Measurements from ENCODE around the gene HIVEP3. TPM values are rescaled to one million over a fixed set of nuclear protein-coding genes. Genes with fewer than 3 reads are reported as not detected.

HIVEP3 gene
- total RNA-seq, 1 experiment from 2014 or later: 0.55 TPM

DNA sequence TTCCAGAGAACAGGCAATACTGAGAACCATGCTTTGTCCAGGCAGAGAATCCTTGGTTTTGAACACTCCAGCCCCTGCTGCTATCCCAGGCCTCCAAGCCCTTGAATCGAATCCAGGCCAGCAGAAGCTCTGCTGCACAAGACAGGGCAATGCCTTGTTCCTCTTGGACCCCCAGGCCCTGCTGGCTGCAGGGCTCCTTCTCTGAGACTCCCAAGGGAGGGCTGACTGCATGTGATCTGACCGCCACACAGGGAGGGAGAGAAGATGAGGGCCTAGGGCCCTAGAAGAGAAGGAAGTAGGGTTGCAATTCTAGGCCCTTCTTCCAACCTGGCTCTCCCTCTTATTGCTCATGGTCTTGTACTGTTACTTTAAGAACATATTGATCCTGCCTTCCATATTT lies 273.7 kb downstream of the HIVEP3 start (continued):
- TF ChIP-seq, protein P1, sequence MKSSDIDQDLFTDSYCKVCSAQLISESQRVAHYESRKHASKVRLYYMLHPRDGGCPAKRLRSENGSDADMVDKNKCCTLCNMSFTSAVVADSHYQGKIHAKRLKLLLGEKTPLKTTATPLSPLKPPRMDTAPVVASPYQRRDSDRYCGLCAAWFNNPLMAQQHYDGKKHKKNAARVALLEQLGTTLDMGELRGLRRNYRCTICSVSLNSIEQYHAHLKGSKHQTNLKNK (CRISPR knock-in tag; IDR thresholded peaks at IDR 0.05): no peak
- TF ChIP-seq, protein P2, sequence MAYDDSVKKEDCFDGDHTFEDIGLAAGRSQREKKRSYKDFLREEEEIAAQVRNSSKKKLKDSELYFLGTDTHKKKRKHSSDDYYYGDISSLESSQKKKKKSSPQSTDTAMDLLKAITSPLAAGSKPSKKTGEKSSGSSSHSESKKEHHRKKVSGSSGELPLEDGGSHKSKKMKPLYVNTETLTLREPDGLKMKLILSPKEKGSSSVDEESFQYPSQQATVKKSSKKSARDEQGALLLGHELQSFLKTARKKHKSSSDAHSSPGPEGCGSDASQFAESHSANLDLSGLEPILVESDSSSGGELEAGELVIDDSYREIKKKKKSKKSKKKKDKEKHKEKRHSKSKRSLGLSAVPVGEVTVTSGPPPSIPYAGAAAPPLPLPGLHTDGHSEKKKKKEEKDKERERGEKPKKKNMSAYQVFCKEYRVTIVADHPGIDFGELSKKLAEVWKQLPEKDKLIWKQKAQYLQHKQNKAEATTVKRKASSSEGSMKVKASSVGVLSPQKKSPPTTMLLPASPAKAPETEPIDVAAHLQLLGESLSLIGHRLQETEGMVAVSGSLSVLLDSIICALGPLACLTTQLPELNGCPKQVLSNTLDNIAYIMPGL (CRISPR knock-in tag; IDR thresholded peaks at IDR 0.05): no peak
- TF ChIP-seq, protein P3, sequence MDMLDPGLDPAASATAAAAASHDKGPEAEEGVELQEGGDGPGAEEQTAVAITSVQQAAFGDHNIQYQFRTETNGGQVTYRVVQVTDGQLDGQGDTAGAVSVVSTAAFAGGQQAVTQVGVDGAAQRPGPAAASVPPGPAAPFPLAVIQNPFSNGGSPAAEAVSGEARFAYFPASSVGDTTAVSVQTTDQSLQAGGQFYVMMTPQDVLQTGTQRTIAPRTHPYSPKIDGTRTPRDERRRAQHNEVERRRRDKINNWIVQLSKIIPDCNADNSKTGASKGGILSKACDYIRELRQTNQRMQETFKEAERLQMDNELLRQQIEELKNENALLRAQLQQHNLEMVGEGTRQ (CRISPR knock-in tag; IDR thresholded peaks at IDR 0.05): no peak
- TF ChIP-seq GABPB1 (CRISPR knock-in tag; IDR thresholded peaks at IDR 0.05): no peak
- no peak for TF ChIP-seq ZNF396 (CRISPR knock-in tag; IDR thresholded peaks at IDR 0.05; ENCODE audit: borderline replicate concordance)

DNA sequence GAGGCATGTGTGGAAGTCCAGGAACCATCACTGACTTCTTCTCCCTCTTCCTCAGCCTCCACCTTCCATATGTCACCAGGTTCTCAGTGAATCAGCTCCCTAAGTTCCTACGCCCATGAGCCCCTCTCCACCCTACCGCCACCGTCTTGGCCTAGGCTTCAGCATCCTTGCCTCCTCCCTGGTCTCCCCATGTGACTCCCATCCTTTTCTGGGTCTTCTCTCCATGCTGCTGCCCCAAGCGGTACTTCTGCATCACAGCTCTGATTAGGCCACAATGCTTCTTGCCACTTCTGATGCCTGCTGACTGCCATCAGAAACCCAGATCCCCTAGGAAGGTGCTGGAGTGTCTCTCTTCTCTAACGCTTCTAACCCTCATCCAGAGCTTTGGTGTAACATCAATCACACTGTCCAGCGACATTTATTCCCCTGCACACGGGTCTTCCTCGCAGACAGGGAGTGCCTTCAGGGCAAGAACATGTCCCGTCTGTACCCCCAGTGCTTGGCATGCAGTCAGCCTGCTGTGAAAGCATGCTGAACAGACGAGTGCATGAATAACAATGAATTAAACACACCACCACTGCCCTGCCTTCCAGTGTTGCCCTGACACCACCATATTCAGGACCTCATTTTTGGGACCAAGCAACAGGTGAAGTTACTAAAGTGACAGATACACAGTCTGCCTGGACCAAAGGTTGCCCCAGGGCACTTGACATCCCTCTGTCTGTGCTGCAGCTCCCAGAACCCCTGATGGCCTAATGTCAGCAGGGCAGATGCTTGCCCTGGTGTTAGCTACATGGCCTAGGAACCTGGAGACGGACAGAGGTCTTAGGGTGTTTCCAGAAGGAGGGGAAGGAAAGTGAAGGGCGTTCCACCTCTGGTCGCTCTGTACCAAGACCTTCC lies 275.6 kb downstream of the HIVEP3 start:
- ChIA-PET CTCF (interaction anchor here (0.7 kb wide), 1 partner anchor 23 kb away, joined by 3 read pairs; no protein-coding TSS in a partner anchor), POLR2A (no interaction called here)
- no peaks in the 10 kb centered on the region for H3K9me3 Mint-ChIP-seq
- no peak for DNase-seq (ENCODE audit: low spot score)
- H3K4me3 Mint-ChIP-seq: no peak overlapping the region
- H3K4me1 Mint-ChIP-seq: peaks cover 5% of the 10 kb centered on the region
- H3K27me3 Mint-ChIP-seq (ENCODE audit: low read depth): no peaks in the 10 kb centered on the region
- ATAC-seq: no peak
- no peak overlapping the region for H3K27ac Mint-ChIP-seq
- no peaks in the 10 kb centered on the region for H3K36me3 Mint-ChIP-seq
- TF ChIP-seq PRRX2 (CRISPR knock-in tag; IDR thresholded peaks at IDR 0.05) (no peak), EMX1 (CRISPR knock-in tag; IDR thresholded peaks at IDR 0.05) (no peak), NR3C1 (CRISPR knock-in tag; conservative IDR thresholded peaks at IDR 0.05; ENCODE audit: low read depth) (no peak), ZBTB21 (CRISPR knock-in tag; IDR thresholded peaks at IDR 0.05; ENCODE audit: borderline replicate concordance) (no peak), GABPB1 (CRISPR knock-in tag; IDR thresholded peaks at IDR 0.05) (no peak), RELA (CRISPR knock-in tag; IDR thresholded peaks at IDR 0.05; ENCODE audit: borderline replicate concordance) (no peak), ZNF121 (CRISPR knock-in tag; IDR thresholded peaks at IDR 0.05) (no peak), FOXJ3 (CRISPR knock-in tag; IDR thresholded peaks at IDR 0.05; ENCODE audit: borderline replicate concordance) (no peak), ELF4 (CRISPR knock-in tag; IDR thresholded peaks at IDR 0.05; ENCODE audit: low read depth) (no peak), CREM (CRISPR knock-in tag; IDR thresholded peaks at IDR 0.05) (no peak)
- TF ChIP-seq, protein P4, sequence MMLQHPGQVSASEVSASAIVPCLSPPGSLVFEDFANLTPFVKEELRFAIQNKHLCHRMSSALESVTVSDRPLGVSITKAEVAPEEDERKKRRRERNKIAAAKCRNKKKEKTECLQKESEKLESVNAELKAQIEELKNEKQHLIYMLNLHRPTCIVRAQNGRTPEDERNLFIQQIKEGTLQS (CRISPR knock-in tag; conservative IDR thresholded peaks at IDR 0.05): no peak
- TF ChIP-seq, protein P5, sequence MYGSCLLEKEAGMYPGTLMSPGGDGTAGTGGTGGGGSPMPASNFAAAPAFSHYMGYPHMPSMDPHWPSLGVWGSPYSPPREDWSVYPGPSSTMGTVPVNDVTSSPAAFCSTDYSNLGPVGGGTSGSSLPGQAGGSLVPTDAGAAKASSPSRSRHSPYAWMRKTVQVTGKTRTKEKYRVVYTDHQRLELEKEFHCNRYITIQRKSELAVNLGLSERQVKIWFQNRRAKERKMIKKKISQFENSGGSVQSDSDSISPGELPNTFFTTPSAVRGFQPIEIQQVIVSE (CRISPR knock-in tag; IDR thresholded peaks at IDR 0.05; ENCODE audit: borderline replicate concordance): no peak
- TF ChIP-seq, protein P3 (CRISPR knock-in tag; IDR thresholded peaks at IDR 0.05): no peak
- TF ChIP-seq, protein P6, sequence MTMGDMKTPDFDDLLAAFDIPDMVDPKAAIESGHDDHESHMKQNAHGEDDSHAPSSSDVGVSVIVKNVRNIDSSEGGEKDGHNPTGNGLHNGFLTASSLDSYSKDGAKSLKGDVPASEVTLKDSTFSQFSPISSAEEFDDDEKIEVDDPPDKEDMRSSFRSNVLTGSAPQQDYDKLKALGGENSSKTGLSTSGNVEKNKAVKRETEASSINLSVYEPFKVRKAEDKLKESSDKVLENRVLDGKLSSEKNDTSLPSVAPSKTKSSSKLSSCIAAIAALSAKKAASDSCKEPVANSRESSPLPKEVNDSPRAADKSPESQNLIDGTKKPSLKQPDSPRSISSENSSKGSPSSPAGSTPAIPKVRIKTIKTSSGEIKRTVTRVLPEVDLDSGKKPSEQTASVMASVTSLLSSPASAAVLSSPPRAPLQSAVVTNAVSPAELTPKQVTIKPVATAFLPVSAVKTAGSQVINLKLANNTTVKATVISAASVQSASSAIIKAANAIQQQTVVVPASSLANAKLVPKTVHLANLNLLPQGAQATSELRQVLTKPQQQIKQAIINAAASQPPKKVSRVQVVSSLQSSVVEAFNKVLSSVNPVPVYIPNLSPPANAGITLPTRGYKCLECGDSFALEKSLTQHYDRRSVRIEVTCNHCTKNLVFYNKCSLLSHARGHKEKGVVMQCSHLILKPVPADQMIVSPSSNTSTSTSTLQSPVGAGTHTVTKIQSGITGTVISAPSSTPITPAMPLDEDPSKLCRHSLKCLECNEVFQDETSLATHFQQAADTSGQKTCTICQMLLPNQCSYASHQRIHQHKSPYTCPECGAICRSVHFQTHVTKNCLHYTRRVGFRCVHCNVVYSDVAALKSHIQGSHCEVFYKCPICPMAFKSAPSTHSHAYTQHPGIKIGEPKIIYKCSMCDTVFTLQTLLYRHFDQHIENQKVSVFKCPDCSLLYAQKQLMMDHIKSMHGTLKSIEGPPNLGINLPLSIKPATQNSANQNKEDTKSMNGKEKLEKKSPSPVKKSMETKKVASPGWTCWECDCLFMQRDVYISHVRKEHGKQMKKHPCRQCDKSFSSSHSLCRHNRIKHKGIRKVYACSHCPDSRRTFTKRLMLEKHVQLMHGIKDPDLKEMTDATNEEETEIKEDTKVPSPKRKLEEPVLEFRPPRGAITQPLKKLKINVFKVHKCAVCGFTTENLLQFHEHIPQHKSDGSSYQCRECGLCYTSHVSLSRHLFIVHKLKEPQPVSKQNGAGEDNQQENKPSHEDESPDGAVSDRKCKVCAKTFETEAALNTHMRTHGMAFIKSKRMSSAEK (CRISPR knock-in tag; IDR thresholded peaks at IDR 0.05; ENCODE audit: borderline replicate concordance): no peak
- TF ChIP-seq, protein P2 (CRISPR knock-in tag; IDR thresholded peaks at IDR 0.05): no peak

Measured in WTC11 (cell line).